ENCODE data around the gene VSTM2B. TPM values are rescaled to one million over a fixed set of nuclear protein-coding genes. Genes with fewer than 3 reads are reported as not detected.

Gene VSTM2B
- total RNA-seq, 1 donor from 2014 or later: not detected

GRCh38 chr19:29503785-29504184, 22.0 kb upstream of the VSTM2B start:
- Histone ChIP-seq H3K9me3 (ENCODE audit: control insufficient read depth in 3 of 3, low read length in 3 of 3) (no peaks in the 10 kb centered on the region), H3K36me3 (ENCODE audit: control insufficient read depth in 3 of 3, insufficient read depth in 3 of 3, low read length in 3 of 3) (no peaks in the 10 kb centered on the region), H3K27ac (ENCODE audit: low read depth, low read length) (no peak overlapping the region), H3K27me3 (ENCODE audit: control insufficient read depth in 3 of 3, insufficient read depth in 3 of 3, low read length in 3 of 3) (peaks cover 0 to 11% (median 11%) of the 10 kb centered on the region in 3 donors), H3K4me3 (ENCODE audit: low read length in 3 of 3) (no peak overlapping the region), H3K9ac (ENCODE audit: low read depth in 1 of 3, low read length in 3 of 3) (no peak overlapping the region), H3K4me1 (ENCODE audit: control insufficient read depth in 3 of 3, insufficient read depth in 3 of 3, low read length in 3 of 3) (no peaks in the 10 kb centered on the region)

- no peaks in the 10 kb centered on the region for H3K9me3 ChIP-seq (ENCODE audit: control insufficient read depth in 3 of 3, low read length in 3 of 3)
- no peak overlapping the region for H3K9ac ChIP-seq (ENCODE audit: low read depth in 1 of 3, low read length in 3 of 3)
- H3K27me3 ChIP-seq (ENCODE audit: control insufficient read depth in 3 of 3, insufficient read depth in 3 of 3, low read length in 3 of 3): peaks cover 2 to 15% (median 8%) of the 10 kb centered on the region in 3 donors
- no peak overlapping the region for H3K4me3 ChIP-seq (ENCODE audit: low read length in 3 of 3)
- no peaks in the 10 kb centered on the region for H3K4me1 ChIP-seq (ENCODE audit: control insufficient read depth in 3 of 3, insufficient read depth in 3 of 3, low read length in 3 of 3)
- H3K36me3 ChIP-seq (ENCODE audit: control insufficient read depth in 3 of 3, insufficient read depth in 3 of 3, low read length in 3 of 3): no peaks in the 10 kb centered on the region
- no peak overlapping the region for H3K27ac ChIP-seq (ENCODE audit: low read depth, low read length)
These were observed 21.3 kb upstream of the VSTM2B start for GRCh38 chr19:29504454-29504853.

GRCh38 chr19:29505097-29505824, 20.5 kb upstream of the VSTM2B start:
- Histone ChIP-seq H3K9ac (ENCODE audit: low read depth in 1 of 3, low read length in 3 of 3) (no peak overlapping the region), H3K4me3 (ENCODE audit: low read length in 3 of 3) (no peak overlapping the region), H3K36me3 (ENCODE audit: control insufficient read depth in 3 of 3, insufficient read depth in 3 of 3, low read length in 3 of 3) (no peaks in the 10 kb centered on the region), H3K4me1 (ENCODE audit: control insufficient read depth in 3 of 3, insufficient read depth in 3 of 3, low read length in 3 of 3) (no peaks in the 10 kb centered on the region), H3K27me3 (ENCODE audit: control insufficient read depth in 3 of 3, insufficient read depth in 3 of 3, low read length in 3 of 3) (peaks cover 6 to 14% (median 7%) of the 10 kb centered on the region in 3 donors), H3K27ac (ENCODE audit: low read depth, low read length) (no peak overlapping the region), H3K9me3 (ENCODE audit: control insufficient read depth in 3 of 3, low read length in 3 of 3) (no peaks in the 10 kb centered on the region)

GRCh38 chr19:29506619-29506911, 19.2 kb upstream of the VSTM2B start:
- Histone ChIP-seq H3K4me1 (ENCODE audit: control insufficient read depth in 3 of 3, insufficient read depth in 3 of 3, low read length in 3 of 3) (no peaks in the 10 kb centered on the region), H3K27ac (ENCODE audit: low read depth, low read length) (no peak overlapping the region), H3K9me3 (ENCODE audit: control insufficient read depth in 3 of 3, low read length in 3 of 3) (no peaks in the 10 kb centered on the region), H3K36me3 (ENCODE audit: control insufficient read depth in 3 of 3, insufficient read depth in 3 of 3, low read length in 3 of 3) (no peaks in the 10 kb centered on the region), H3K4me3 (ENCODE audit: low read length in 3 of 3) (no peak overlapping the region), H3K27me3 (ENCODE audit: control insufficient read depth in 3 of 3, insufficient read depth in 3 of 3, low read length in 3 of 3) (peaks cover 10 to 20% (median 14%) of the 10 kb centered on the region in 3 donors), H3K9ac (ENCODE audit: low read depth in 1 of 3, low read length in 3 of 3) (no peak overlapping the region)

- no peak overlapping the region for H3K4me3 ChIP-seq (ENCODE audit: low read length in 3 of 3)
- peaks cover 10 to 18% (median 14%) of the 10 kb centered on the region in 3 donors for H3K27me3 ChIP-seq (ENCODE audit: control insufficient read depth in 3 of 3, insufficient read depth in 3 of 3, low read length in 3 of 3)
These were observed 18.5 kb upstream of the VSTM2B start for GRCh38 chr19:29507081-29507860.

GRCh38 chr19:29508181-29508580, 17.6 kb upstream of the VSTM2B start:
- H3K9me3 ChIP-seq (ENCODE audit: control insufficient read depth in 3 of 3, low read length in 3 of 3): no peaks in the 10 kb centered on the region

More at GRCh38 chr19:29507081-29507860, 18.5 kb upstream of the VSTM2B start:
- Histone ChIP-seq H3K4me1 (ENCODE audit: control insufficient read depth in 3 of 3, insufficient read depth in 3 of 3, low read length in 3 of 3) (no peaks in the 10 kb centered on the region), H3K9me3 (ENCODE audit: control insufficient read depth in 3 of 3, low read length in 3 of 3) (no peaks in the 10 kb centered on the region), H3K36me3 (ENCODE audit: control insufficient read depth in 3 of 3, insufficient read depth in 3 of 3, low read length in 3 of 3) (no peaks in the 10 kb centered on the region), H3K9ac (ENCODE audit: low read depth in 1 of 3, low read length in 3 of 3) (no peak overlapping the region), H3K27ac (ENCODE audit: low read depth, low read length) (no peak overlapping the region)

GRCh38 chr19:29509456-29509855, 16.3 kb upstream of the VSTM2B start:
- Histone ChIP-seq H3K36me3 (ENCODE audit: control insufficient read depth in 3 of 3, insufficient read depth in 3 of 3, low read length in 3 of 3) (no peaks in the 10 kb centered on the region), H3K4me1 (ENCODE audit: control insufficient read depth in 3 of 3, insufficient read depth in 3 of 3, low read length in 3 of 3) (no peaks in the 10 kb centered on the region), H3K27ac (ENCODE audit: low read depth, low read length) (no peak overlapping the region), H3K9me3 (ENCODE audit: control insufficient read depth in 3 of 3, low read length in 3 of 3) (no peaks in the 10 kb centered on the region), H3K27me3 (ENCODE audit: control insufficient read depth in 3 of 3, insufficient read depth in 3 of 3, low read length in 3 of 3) (peaks cover 10 to 17% (median 14%) of the 10 kb centered on the region in 3 donors), H3K9ac (ENCODE audit: low read depth in 1 of 3, low read length in 3 of 3) (no peak overlapping the region), H3K4me3 (ENCODE audit: low read length in 3 of 3) (no peak overlapping the region)

More at GRCh38 chr19:29508181-29508580, 17.6 kb upstream of the VSTM2B start:
- Histone ChIP-seq H3K9ac (ENCODE audit: low read depth in 1 of 3, low read length in 3 of 3) (no peak overlapping the region), H3K4me3 (ENCODE audit: low read length in 3 of 3) (no peak overlapping the region), H3K27ac (ENCODE audit: low read depth, low read length) (no peak overlapping the region), H3K4me1 (ENCODE audit: control insufficient read depth in 3 of 3, insufficient read depth in 3 of 3, low read length in 3 of 3) (no peaks in the 10 kb centered on the region), H3K36me3 (ENCODE audit: control insufficient read depth in 3 of 3, insufficient read depth in 3 of 3, low read length in 3 of 3) (no peaks in the 10 kb centered on the region), H3K27me3 (ENCODE audit: control insufficient read depth in 3 of 3, insufficient read depth in 3 of 3, low read length in 3 of 3) (peaks cover 10 to 17% (median 14%) of the 10 kb centered on the region in 3 donors)

GRCh38 chr19:29510701-29511265, 15.0 kb upstream of the VSTM2B start:
- Histone ChIP-seq H3K4me1 (ENCODE audit: control insufficient read depth in 3 of 3, insufficient read depth in 3 of 3, low read length in 3 of 3) (no peaks in the 10 kb centered on the region), H3K27ac (ENCODE audit: low read depth, low read length) (no peak overlapping the region), H3K4me3 (ENCODE audit: low read length in 3 of 3) (no peak overlapping the region), H3K9ac (ENCODE audit: low read depth in 1 of 3, low read length in 3 of 3) (no peak overlapping the region), H3K27me3 (ENCODE audit: control insufficient read depth in 3 of 3, insufficient read depth in 3 of 3, low read length in 3 of 3) (peaks cover 10 to 17% (median 14%) of the 10 kb centered on the region in 3 donors), H3K9me3 (ENCODE audit: control insufficient read depth in 3 of 3, low read length in 3 of 3) (no peaks in the 10 kb centered on the region), H3K36me3 (ENCODE audit: control insufficient read depth in 3 of 3, insufficient read depth in 3 of 3, low read length in 3 of 3) (no peaks in the 10 kb centered on the region)

GRCh38 chr19:29511768-29512167, 14.0 kb upstream of the VSTM2B start:
- peaks cover 10 to 17% (median 14%) of the 10 kb centered on the region in 3 donors for H3K27me3 ChIP-seq (ENCODE audit: control insufficient read depth in 3 of 3, insufficient read depth in 3 of 3, low read length in 3 of 3)
- H3K4me1 ChIP-seq (ENCODE audit: control insufficient read depth in 3 of 3, insufficient read depth in 3 of 3, low read length in 3 of 3): no peaks in the 10 kb centered on the region
- H3K4me3 ChIP-seq (ENCODE audit: low read length in 3 of 3): no peak overlapping the region
- H3K36me3 ChIP-seq (ENCODE audit: control insufficient read depth in 3 of 3, insufficient read depth in 3 of 3, low read length in 3 of 3): no peaks in the 10 kb centered on the region
- H3K27ac ChIP-seq (ENCODE audit: low read depth, low read length): no peak overlapping the region
- H3K9ac ChIP-seq (ENCODE audit: low read depth in 1 of 3, low read length in 3 of 3): no peak overlapping the region
- H3K9me3 ChIP-seq (ENCODE audit: control insufficient read depth in 3 of 3, low read length in 3 of 3): no peaks in the 10 kb centered on the region

GRCh38 chr19:29512748-29513147, 13.0 kb upstream of the VSTM2B start:
- H3K27me3 ChIP-seq (ENCODE audit: control insufficient read depth in 3 of 3, insufficient read depth in 3 of 3, low read length in 3 of 3): peaks cover 13 to 25% (median 22%) of the 10 kb centered on the region in 3 donors
- H3K27ac ChIP-seq (ENCODE audit: low read depth, low read length): no peak overlapping the region
- H3K9me3 ChIP-seq (ENCODE audit: control insufficient read depth in 3 of 3, low read length in 3 of 3): no peaks in the 10 kb centered on the region
- no peaks in the 10 kb centered on the region for H3K4me1 ChIP-seq (ENCODE audit: control insufficient read depth in 3 of 3, insufficient read depth in 3 of 3, low read length in 3 of 3)
- H3K36me3 ChIP-seq (ENCODE audit: control insufficient read depth in 3 of 3, insufficient read depth in 3 of 3, low read length in 3 of 3): no peaks in the 10 kb centered on the region
- H3K9ac ChIP-seq (ENCODE audit: low read depth in 1 of 3, low read length in 3 of 3): no peak overlapping the region
- no peak overlapping the region for H3K4me3 ChIP-seq (ENCODE audit: low read length in 3 of 3)
